GM19035 (cell line): Measurements from ENCODE around the gene MOCS1.

Experiments
- ATAC-seq: cut with Tn5 transposase; IDR thresholded peaks from one replicate; pipeline ENCODE4 v1.9.1; 2021; ENCODE audit not compliant: unreplicated experiment

MOCS1 gene

GRCh38 chr6:39950125-39950720, 16.0 kb upstream of the MOCS1 start:
- ATAC-seq = no peak

DNA sequence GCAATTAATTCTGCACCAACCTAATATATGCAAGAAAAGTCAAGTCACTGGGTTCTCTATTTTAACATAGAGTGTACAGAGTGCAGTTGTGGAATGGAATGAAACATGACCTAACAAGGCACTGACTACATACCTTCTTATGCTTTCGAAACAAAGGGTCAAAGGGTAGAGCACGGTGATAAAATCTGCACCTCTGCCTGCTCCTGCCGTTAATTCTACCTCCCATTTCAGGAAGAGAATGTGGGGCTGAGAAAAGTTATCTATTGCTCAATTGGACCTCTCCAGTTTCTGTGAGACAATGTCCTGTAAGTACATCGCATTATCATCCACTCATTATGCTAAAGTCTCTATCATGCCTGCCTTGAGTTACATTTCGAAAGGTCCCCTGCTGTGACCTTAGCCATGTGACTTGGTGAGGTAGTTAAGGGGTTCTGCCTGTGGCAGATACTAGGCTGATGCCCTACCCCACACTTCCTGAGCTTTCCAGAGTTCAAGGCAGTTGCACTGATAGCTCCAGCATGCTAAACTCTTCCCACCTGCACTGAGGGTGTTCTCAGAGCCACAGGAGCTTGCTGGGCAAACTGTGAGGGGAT, 14.0 kb upstream of the MOCS1 start:
- no peak for ATAC-seq

DNA sequence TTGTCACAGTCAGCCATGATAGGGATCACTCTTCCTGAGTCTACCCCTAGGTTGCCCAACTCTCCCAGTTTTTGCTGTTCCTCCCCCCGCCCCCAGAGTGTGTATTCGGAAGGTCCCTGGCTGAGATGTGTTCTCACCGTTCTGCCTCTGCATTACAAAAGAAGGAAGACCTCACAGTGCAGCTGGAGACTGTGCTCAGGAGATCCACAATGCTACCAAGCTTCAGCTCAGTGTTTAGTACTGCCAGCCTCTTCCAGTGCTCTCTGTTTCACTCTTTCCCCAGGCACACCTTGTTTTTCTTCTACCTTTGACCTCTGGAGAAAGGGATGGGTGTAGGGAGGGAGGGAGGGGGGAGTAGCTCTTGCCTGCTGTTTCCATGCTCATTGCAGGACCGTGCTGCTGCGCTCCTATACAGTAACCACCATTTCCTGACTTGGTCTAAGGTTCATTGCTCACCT, 13.4 kb upstream of the MOCS1 start:
- no peak for ATAC-seq

DNA sequence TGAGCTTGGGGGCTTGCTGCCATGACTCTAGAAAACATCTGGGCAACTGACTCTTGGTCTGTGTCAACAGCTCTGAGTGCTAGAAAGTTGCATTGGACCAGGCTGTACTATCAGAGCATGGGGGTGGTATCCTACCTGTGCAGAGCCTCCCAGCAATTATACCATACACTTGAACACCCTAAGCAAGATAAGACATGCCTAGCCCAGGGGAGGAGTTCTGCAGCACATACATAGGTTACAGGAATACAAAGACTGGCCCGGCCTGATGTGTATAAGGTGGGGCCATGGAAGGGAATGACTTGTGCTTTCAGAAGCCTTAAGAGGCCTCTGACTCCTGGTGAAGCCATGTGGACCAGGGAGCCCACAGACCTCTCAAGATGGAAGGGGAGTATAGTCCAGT, 11.4 kb upstream of the MOCS1 start:
- no peak for ATAC-seq

- no peak for ATAC-seq
These were observed 8.8 kb upstream of the MOCS1 start for GRCh38 chr6:39942903-39943580.

DNA sequence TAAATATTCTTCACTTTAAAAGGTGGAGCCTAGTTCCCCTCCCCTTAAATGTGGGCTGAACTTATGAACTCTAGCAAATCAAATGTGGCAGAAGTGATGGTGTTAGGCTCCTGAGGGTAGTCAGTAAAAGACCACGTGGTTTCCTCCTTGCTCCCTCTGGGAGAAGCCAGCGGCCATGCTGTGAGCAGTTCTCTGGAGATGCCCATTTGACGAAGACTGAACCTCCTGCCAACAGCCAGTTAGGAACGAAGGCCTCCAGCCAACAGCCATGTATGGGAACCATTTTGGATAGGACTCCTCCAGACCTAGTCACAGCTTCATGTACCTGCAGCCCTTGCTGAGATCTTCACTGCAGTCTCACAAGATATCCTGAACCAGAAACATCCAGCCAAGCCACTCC, 7.6 kb upstream of the MOCS1 start:
- no peak for ATAC-seq

DNA sequence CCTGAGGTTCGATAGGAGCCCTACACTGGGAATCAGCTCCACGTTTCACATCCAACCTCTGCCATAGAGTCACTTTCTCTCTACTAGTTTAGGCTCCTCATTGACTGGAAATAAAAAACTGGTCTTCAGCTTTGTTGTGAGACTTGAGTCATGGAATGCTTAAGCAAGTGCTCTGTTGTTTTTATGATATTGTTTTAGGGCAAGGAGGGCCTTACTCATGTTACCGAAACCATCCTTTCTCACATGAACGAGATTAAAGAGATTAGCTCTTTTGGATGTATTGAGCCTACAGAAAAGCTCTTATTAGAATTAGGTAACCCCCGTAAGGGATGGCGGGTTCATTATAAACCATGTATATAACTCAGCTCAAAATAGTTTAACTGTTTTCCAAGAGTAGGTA, 6.9 kb upstream of the MOCS1 start:
- ATAC-seq = no peak

- no peak for ATAC-seq
These were observed 4.8 kb upstream of the MOCS1 start for GRCh38 chr6:39938773-39939654.

- ATAC-seq = no peak
These were observed 3.5 kb upstream of the MOCS1 start for GRCh38 chr6:39937686-39938333.

GRCh38 chr6:39936857-39937256, 2.6 kb upstream of the MOCS1 start:
- ATAC-seq = no peak

- no peak for ATAC-seq
These were observed 979 bp upstream of the MOCS1 start for GRCh38 chr6:39935241-39935640.

GRCh38 chr6:39933669-39934130, 562 bp downstream of the MOCS1 start:
- no peak for ATAC-seq

DNA sequence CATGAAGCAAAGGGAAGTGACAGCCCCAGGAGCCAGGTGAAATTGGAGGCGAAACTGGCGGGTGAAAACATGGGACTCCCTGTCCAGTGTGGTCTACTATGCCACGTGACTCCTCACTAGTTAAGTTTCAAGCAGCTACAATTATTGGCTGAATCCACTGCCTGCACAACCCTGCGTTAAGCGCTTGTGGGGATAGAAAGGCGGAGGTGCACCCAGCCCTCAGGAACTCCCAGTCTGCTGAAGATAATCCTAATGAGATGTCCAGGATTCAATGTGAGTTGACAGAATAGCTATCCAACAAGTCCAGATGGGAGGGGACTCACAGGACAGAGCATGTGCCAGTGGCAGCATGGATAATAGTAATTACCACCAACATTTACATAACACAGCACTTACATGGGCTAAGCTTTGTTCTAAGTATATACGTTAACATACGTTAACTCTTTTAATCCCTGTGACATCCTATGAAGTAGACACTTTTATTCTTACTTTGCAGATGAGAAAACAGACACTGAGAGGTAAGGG, 1.8 kb downstream of the MOCS1 start:
- no peak for ATAC-seq

- no peak for ATAC-seq
These were observed 2.7 kb downstream of the MOCS1 start for GRCh38 chr6:39931607-39932006.

- no peak for ATAC-seq
These were observed 3.7 kb downstream of the MOCS1 start for GRCh38 chr6:39930540-39930939.

GRCh38 chr6:39929733-39930461, 4.4 kb downstream of the MOCS1 start:
- ATAC-seq = no peak

- no peak for ATAC-seq
These were observed 5.1 kb downstream of the MOCS1 start for GRCh38 chr6:39929039-39929732.

DNA sequence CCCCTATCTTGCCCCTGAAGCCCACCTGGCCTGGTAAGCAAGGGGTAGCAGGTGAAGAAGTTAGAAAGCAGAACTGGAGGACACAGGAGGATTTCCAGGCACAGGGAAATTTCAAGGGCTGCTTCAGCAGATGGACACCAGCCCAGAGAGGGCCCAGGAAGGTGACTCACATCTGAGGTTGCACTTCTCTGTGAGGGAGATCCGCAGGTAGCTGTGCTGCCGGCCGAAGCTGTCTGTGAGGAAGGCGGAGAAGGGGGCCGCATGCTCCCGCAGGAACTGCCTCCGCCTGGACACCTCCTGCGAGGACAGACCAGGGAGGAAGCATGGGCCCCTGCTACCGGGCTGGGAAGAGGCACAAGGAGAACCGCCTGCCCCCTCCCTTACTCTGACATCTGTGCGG, 7.1 kb downstream of the MOCS1 start:
- ATAC-seq = no peak

- no peak for ATAC-seq
These were observed 7.6 kb downstream of the MOCS1 start for GRCh38 chr6:39926668-39927067.

GRCh38 chr6:39925931-39926290, 8.4 kb downstream of the MOCS1 start:
- no peak for ATAC-seq
